ENCODE results near the gene ATOH8.

Gene ATOH8

DNA sequence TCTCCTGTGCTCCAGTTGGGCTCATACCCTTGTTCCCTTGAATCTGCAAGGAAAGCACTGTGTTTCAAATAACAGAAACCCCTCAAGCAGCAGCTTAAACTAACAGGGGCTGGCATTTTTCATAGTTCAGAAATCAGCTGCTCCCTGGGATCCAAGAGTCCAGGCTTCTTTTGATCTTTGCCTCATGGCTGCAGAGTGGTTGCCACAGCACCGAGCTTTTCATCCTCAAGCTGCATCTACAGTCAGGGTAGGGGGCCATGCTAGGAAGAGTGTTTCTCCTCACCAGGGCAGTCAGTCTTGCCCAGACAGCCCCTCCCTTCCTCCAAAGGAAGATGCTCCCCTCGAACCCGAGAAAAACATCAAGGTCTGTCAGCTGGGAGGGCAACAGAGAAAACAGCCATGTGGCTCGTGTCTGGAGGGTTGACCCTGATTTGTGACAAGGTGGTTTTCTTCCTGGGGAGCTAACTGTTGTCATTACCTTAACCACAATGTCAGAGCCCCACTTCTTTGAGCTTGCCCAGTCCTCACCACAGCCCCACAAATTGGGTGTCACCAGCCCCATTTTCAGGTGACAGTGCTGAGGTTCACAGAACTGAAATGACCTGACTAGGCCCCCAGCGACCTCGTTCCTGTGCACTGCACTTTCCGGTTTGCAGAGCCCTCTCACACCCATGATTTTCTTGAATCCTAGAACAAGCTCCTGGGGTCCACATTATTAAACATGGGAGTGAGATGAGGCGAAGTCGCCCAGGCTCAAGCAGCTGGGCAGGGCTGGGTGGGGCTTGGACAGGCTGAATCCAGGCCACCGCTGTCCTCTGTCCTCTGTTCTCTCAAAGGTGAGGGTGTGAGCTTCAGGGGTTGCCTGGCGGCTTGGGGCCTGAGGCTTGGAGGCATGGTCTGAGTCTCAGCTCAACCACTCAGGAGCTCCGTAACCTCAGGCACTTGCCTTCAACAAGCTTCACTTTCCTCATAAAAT, 21.9 kb downstream of the ATOH8 start:
- no peaks in the 10 kb centered on the region for H3K27me3 ChIP-seq (ENCODE audit: low read depth, low read length)
- no peak overlapping the region for H3K27ac ChIP-seq (ENCODE audit: low read length)
- H3K4me3 ChIP-seq (ENCODE audit: low read depth in 1 of 2, low read length in 2 of 2): no peak overlapping the region
- H3K4me1 ChIP-seq (ENCODE audit: control insufficient read depth in 1 of 2, insufficient read depth in 2 of 2, low read length in 2 of 2): peaks cover 22 to 49% of the 10 kb centered on the region in 2 donors
- H3K36me3 ChIP-seq (ENCODE audit: control insufficient read depth in 1 of 2, insufficient read depth in 2 of 2, low read length in 2 of 2): no peaks in the 10 kb centered on the region
- no peaks in the 10 kb centered on the region for H3K9me3 ChIP-seq (ENCODE audit: control insufficient read depth in 1 of 2, low read length in 2 of 2)

- no peak overlapping the region for H3K4me3 ChIP-seq (ENCODE audit: low read depth in 1 of 2, low read length in 2 of 2)
- H3K4me1 ChIP-seq (ENCODE audit: control insufficient read depth in 1 of 2, insufficient read depth in 2 of 2, low read length in 2 of 2): peaks cover 14 to 39% of the 10 kb centered on the region in 2 donors
- H3K9me3 ChIP-seq (ENCODE audit: control insufficient read depth in 1 of 2, low read length in 2 of 2): no peaks in the 10 kb centered on the region
- H3K36me3 ChIP-seq (ENCODE audit: control insufficient read depth in 1 of 2, insufficient read depth in 2 of 2, low read length in 2 of 2): no peaks in the 10 kb centered on the region
- H3K27ac ChIP-seq (ENCODE audit: low read length): no peak overlapping the region
- H3K27me3 ChIP-seq (ENCODE audit: low read depth, low read length): no peaks in the 10 kb centered on the region
Observed at GRCh38 chr2:85776672-85777071, 22.9 kb downstream of the ATOH8 start.

DNA sequence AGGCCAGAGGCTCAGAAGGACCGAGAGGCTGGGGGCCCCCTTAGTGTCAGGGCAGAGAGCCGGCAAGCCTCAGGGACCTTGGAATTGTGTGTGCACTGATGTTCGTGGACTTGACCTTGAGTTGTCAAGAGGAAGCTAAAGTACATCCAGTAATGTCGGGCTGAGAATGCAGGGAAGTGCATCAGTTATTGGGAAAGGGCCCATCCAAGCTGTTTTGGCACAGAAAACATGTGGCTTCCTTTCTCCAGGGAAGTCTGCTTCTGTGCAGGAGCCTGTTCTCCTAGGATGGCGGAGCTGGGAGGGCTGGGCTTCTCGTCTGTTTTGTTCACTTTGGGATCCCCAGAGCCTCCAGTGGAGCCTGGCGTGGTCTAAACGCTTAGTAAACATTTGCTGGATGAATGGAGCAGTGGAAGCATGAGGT, 23.7 kb downstream of the ATOH8 start:
- Histone ChIP-seq H3K4me3 (ENCODE audit: low read depth in 1 of 2, low read length in 2 of 2) (no peak overlapping the region), H3K4me1 (ENCODE audit: control insufficient read depth in 1 of 2, insufficient read depth in 2 of 2, low read length in 2 of 2) (peaks cover 12 to 34% of the 10 kb centered on the region in 2 donors), H3K27me3 (ENCODE audit: low read depth, low read length) (no peaks in the 10 kb centered on the region), H3K27ac (ENCODE audit: low read length) (no peak overlapping the region), H3K9me3 (ENCODE audit: control insufficient read depth in 1 of 2, low read length in 2 of 2) (no peaks in the 10 kb centered on the region), H3K36me3 (ENCODE audit: control insufficient read depth in 1 of 2, insufficient read depth in 2 of 2, low read length in 2 of 2) (no peaks in the 10 kb centered on the region)

DNA sequence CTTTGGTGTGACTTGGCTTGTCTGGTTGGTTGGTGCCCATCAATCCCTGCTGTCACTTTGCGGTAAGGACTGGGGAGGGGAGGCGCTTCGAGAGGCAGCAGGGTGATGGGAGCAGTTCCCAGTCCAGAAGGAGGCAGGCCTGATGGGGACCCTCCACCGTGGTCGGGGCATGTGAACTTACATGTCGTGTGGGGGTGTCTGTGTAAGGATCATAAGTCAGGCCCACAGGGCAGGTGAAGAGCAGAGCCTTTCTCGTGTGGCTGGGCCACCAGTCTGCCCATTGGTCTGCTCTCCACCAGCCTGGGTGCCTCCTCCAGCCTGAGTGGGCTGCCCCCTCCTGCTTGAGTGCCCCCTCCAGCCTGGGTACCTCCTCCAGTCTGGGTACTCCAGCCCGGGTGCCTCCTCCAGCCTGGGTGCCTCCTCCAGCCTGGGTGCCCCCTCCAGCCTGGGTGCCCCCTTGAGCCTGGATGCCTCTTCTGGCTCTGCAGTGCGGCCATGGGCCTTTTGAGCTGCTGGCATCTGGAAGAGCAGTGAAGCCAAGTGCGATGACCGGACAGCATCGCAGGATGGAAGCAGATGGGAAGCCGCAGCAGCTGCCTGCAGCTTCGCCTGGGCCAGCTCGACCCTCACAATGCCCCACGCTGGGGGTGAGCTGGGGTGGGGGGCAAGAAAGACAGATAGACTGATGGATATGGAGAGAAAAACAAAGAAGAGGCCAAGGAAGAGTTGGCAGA, 25.0 kb downstream of the ATOH8 start:
- no peaks in the 10 kb centered on the region for H3K9me3 ChIP-seq (ENCODE audit: control insufficient read depth in 1 of 2, low read length in 2 of 2)
- H3K4me1 ChIP-seq (ENCODE audit: control insufficient read depth in 1 of 2, insufficient read depth in 2 of 2, low read length in 2 of 2): peaks cover 4 to 23% of the 10 kb centered on the region in 2 donors
- H3K27me3 ChIP-seq (ENCODE audit: low read depth, low read length): no peaks in the 10 kb centered on the region
- H3K36me3 ChIP-seq (ENCODE audit: control insufficient read depth in 1 of 2, insufficient read depth in 2 of 2, low read length in 2 of 2): no peaks in the 10 kb centered on the region
- no peak overlapping the region for H3K27ac ChIP-seq (ENCODE audit: low read length)
- no peak overlapping the region for H3K4me3 ChIP-seq (ENCODE audit: low read depth in 1 of 2, low read length in 2 of 2)

GRCh38 chr2:85779641-85780315, 26.0 kb downstream of the ATOH8 start:
- no peak overlapping the region for H3K4me3 ChIP-seq (ENCODE audit: low read depth in 1 of 2, low read length in 2 of 2)
- peaks cover 0 to 13% of the 10 kb centered on the region in 2 donors for H3K4me1 ChIP-seq (ENCODE audit: control insufficient read depth in 1 of 2, insufficient read depth in 2 of 2, low read length in 2 of 2)
- no peaks in the 10 kb centered on the region for H3K36me3 ChIP-seq (ENCODE audit: control insufficient read depth in 1 of 2, insufficient read depth in 2 of 2, low read length in 2 of 2)
- H3K27me3 ChIP-seq (ENCODE audit: low read depth, low read length): no peaks in the 10 kb centered on the region
- H3K9me3 ChIP-seq (ENCODE audit: control insufficient read depth in 1 of 2, low read length in 2 of 2): no peaks in the 10 kb centered on the region
- H3K27ac ChIP-seq (ENCODE audit: low read length): no peak overlapping the region

DNA sequence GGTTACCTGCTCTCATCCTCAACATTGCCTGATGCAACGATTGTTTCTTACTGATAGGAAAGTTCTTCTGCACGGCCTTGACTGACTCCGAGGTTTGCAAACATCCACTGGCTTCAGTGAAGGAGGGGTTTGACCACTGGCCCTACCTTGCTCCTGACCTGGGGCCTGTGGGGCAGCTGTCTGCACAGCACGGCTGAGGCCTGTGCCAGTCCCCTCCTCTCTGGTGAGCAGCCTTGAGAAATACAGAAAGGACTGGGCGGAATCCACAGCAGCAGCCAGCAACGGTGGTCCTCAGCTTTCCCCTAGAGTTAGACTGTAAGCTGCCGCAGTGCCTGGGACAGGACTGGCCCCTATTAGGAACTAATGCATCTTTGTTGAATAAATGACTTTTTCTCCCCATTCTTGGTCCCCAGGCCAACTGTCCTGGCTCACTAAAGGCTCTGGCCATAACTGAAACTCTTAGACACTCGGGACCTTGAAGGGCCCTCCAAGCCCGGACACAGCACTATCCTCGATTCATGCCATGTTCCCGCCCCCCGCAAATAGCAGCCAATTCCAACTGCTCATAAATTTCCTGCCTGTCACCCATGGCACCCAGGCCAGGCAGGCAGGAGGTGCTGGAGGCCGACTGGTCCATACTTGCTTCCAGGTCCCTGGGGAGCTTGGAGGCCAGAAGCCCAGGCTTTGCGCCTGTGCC, 26.7 kb downstream of the ATOH8 start:
- H3K36me3 ChIP-seq (ENCODE audit: control insufficient read depth in 1 of 2, insufficient read depth in 2 of 2, low read length in 2 of 2): no peaks in the 10 kb centered on the region
- H3K27me3 ChIP-seq (ENCODE audit: low read depth, low read length): no peaks in the 10 kb centered on the region
- H3K27ac ChIP-seq (ENCODE audit: low read length): no peak overlapping the region
- no peak overlapping the region for H3K4me3 ChIP-seq (ENCODE audit: low read depth in 1 of 2, low read length in 2 of 2)
- H3K9me3 ChIP-seq (ENCODE audit: control insufficient read depth in 1 of 2, low read length in 2 of 2): no peaks in the 10 kb centered on the region
- peaks cover 0 to 15% of the 10 kb centered on the region in 2 donors for H3K4me1 ChIP-seq (ENCODE audit: control insufficient read depth in 1 of 2, insufficient read depth in 2 of 2, low read length in 2 of 2)

GRCh38 chr2:85781013-85781332, 27.2 kb downstream of the ATOH8 start:
- H3K27me3 ChIP-seq (ENCODE audit: low read depth, low read length): no peaks in the 10 kb centered on the region
- no peaks in the 10 kb centered on the region for H3K36me3 ChIP-seq (ENCODE audit: control insufficient read depth in 1 of 2, insufficient read depth in 2 of 2, low read length in 2 of 2)
- no peak overlapping the region for H3K4me3 ChIP-seq (ENCODE audit: low read depth in 1 of 2, low read length in 2 of 2)
- H3K27ac ChIP-seq (ENCODE audit: low read length): no peak overlapping the region
- H3K9me3 ChIP-seq (ENCODE audit: control insufficient read depth in 1 of 2, low read length in 2 of 2): no peaks in the 10 kb centered on the region
- H3K4me1 ChIP-seq (ENCODE audit: control insufficient read depth in 1 of 2, insufficient read depth in 2 of 2, low read length in 2 of 2): peaks cover 2 to 20% of the 10 kb centered on the region in 2 donors

DNA sequence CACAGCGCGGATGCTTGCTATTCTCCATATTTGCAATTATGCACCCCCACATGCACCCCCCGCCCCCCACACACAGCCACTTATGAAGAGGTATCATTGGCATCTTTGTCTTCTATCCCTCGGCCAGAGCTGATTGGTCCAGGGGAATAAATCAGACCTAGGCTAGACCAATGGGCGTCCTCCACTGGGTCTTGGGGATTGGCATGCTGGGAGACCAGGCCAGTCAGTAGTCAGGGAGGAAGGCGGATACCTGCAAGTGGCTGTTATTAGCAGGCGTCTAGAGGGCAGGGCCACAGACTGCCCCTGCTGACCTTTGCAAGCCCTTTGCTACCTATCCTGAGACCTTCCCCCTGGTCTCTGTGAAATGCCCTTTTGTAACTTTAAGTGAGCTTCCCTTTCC, 30.0 kb downstream of the ATOH8 start:
- H3K9me3 ChIP-seq (ENCODE audit: control insufficient read depth in 1 of 2, low read length in 2 of 2): no peaks in the 10 kb centered on the region
- no peaks in the 10 kb centered on the region for H3K27me3 ChIP-seq (ENCODE audit: low read depth, low read length)
- no peaks in the 10 kb centered on the region for H3K36me3 ChIP-seq (ENCODE audit: control insufficient read depth in 1 of 2, insufficient read depth in 2 of 2, low read length in 2 of 2)
- no peak overlapping the region for H3K4me3 ChIP-seq (ENCODE audit: low read depth in 1 of 2, low read length in 2 of 2)
- H3K4me1 ChIP-seq (ENCODE audit: control insufficient read depth in 1 of 2, insufficient read depth in 2 of 2, low read length in 2 of 2): peaks cover 5 to 22% of the 10 kb centered on the region in 2 donors
- H3K27ac ChIP-seq (ENCODE audit: low read length): no peak overlapping the region

DNA sequence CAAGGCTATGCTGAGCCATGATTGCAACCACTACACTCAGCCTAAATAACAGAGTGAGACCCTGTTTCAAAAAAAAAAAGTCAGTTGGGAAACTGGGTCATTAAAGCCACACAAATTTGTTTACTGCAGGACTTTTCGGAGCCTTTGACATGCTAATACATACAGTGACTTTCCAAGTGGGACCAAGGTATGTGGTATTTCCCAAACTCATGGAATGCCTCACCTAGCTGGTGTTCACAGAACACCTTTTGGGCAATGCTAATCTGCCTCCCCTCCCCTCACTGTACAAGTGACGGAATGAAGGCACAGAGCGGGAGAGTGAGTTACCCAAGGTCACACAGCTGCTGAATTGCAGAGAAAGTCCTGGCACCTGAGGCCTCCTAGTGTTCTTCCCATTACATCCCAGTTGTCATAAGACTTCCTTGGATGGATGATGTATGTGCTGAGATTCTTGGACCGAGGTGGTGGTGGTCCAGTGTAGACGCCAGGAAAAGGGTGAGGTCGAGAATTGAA, 30.7 kb downstream of the ATOH8 start:
- Histone ChIP-seq H3K4me3 (ENCODE audit: low read depth in 1 of 2, low read length in 2 of 2) (no peak overlapping the region), H3K27ac (ENCODE audit: low read length) (no peak overlapping the region), H3K9me3 (ENCODE audit: control insufficient read depth in 1 of 2, low read length in 2 of 2) (no peaks in the 10 kb centered on the region), H3K27me3 (ENCODE audit: low read depth, low read length) (no peaks in the 10 kb centered on the region), H3K4me1 (ENCODE audit: control insufficient read depth in 1 of 2, insufficient read depth in 2 of 2, low read length in 2 of 2) (peaks cover 5 to 22% of the 10 kb centered on the region in 2 donors), H3K36me3 (ENCODE audit: control insufficient read depth in 1 of 2, insufficient read depth in 2 of 2, low read length in 2 of 2) (no peaks in the 10 kb centered on the region)

DNA sequence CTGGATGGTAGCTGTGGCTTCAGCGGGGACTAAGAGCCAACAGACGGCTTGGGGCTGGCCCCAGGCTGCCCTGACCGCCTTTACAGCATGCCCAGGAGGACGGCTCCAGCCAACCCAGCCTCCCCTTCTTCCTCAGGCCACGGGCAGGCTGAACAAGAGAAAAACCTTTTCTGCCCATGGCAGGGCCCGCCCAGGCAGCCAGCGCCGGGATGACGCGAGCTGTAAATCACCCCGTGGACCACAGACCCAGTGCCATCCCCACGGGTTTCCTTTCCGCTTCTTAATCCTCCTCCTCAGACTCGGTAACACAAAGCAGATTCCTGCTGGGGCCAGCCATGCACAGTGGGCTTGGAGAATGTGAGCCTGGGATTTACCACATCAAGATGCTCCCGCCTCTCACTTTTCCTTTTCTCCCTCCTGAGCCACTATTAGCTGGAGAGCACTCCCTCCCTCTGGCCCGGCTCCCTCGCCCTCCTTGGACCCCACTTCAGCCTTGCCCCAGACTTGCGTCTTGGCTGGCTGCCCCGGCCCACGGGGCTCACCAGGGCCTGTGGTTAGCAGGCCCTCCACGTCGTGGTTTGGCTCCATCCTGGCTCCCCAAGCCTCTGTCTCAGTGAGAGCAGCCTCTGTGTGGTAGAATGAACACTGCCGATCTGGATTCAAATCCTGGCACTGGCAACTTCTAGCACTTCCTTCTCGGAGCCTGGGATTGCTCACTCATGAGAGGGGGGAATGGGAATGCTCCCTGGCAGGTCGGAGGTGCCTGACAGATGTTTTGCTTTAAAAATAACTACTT, 31.4 kb downstream of the ATOH8 start:
- H3K4me3 ChIP-seq (ENCODE audit: low read depth in 1 of 2, low read length in 2 of 2): no peak overlapping the region
- H3K9me3 ChIP-seq (ENCODE audit: control insufficient read depth in 1 of 2, low read length in 2 of 2): no peaks in the 10 kb centered on the region
- peaks cover 5 to 22% of the 10 kb centered on the region in 2 donors for H3K4me1 ChIP-seq (ENCODE audit: control insufficient read depth in 1 of 2, insufficient read depth in 2 of 2, low read length in 2 of 2)
- H3K36me3 ChIP-seq (ENCODE audit: control insufficient read depth in 1 of 2, insufficient read depth in 2 of 2, low read length in 2 of 2): no peaks in the 10 kb centered on the region
- H3K27me3 ChIP-seq (ENCODE audit: low read depth, low read length): no peaks in the 10 kb centered on the region
- no peak overlapping the region for H3K27ac ChIP-seq (ENCODE audit: low read length)

Measured in muscle layer of duodenum (tissue), 2 donors.